SK-N-MC (cell line): ENCODE measurements around the gene ATP1A3.

Experiments used
- DNase-seq: peaks from one replicate; pipeline ENCODE4 v3.0.0-alpha.2; 2011; ENCODE audit warnings: low read depth, low spot score
- H3K27ac ChIP-seq: fragments of 200-600 bp; sonication (generic); 2 replicates; pipeline ENCODE4 v1.5.1; 2016; ENCODE audit warnings: mixed run types
- H3K36me3 ChIP-seq: fragments of 200-600 bp; sonication (generic); 2 replicates; pipeline ENCODE4 v1.6.1; 2017; ENCODE audit warnings: antibody characterized with exemption, low read length, mixed read lengths; ENCODE audit not compliant: insufficient read depth
- H3K4me3 ChIP-seq: fragments of 200-600 bp; sonication (generic); 2 replicates; pipeline ENCODE4 v1.5.1; 2016
- H3K9ac ChIP-seq: fragments of 200-600 bp; sonication (generic); 2 replicates; pipeline ENCODE4 v1.8.0; 2017; ENCODE audit warnings: mixed run types, mixed read lengths; ENCODE audit not compliant: insufficient read length
- H3K9me3 ChIP-seq: fragments of 200-600 bp; sonication (generic); 2 replicates; pipeline ENCODE4 v1.6.1; 2017; ENCODE audit warnings: low read depth, mild to moderate bottlenecking, antibody characterized with exemption, low read length, moderate library complexity, mixed read lengths
- EZH2 ChIP-seq: fragments of 200-600 bp; sonication (generic); IDR thresholded peaks from one replicate; pipeline ENCODE4 v1.6.1; 2017; ENCODE audit warnings: antibody characterized with exemption
- FOXP2 ChIP-seq: optimal IDR thresholded peaks from 2 replicates; pipeline ENCODE3; 2011; ENCODE audit warnings: mild to moderate bottlenecking, moderate library complexity; ENCODE audit not compliant: insufficient read depth; ENCODE audit errors: extremely low read length, control extremely low read depth
- POLR2AphosphoS5 ChIP-seq: IDR thresholded peaks from 2 replicates; pipeline ENCODE4 v1.6.1; 2012; ENCODE audit warnings: mild to moderate bottlenecking, low read depth, low read length, borderline replicate concordance

Gene ATP1A3

DNA sequence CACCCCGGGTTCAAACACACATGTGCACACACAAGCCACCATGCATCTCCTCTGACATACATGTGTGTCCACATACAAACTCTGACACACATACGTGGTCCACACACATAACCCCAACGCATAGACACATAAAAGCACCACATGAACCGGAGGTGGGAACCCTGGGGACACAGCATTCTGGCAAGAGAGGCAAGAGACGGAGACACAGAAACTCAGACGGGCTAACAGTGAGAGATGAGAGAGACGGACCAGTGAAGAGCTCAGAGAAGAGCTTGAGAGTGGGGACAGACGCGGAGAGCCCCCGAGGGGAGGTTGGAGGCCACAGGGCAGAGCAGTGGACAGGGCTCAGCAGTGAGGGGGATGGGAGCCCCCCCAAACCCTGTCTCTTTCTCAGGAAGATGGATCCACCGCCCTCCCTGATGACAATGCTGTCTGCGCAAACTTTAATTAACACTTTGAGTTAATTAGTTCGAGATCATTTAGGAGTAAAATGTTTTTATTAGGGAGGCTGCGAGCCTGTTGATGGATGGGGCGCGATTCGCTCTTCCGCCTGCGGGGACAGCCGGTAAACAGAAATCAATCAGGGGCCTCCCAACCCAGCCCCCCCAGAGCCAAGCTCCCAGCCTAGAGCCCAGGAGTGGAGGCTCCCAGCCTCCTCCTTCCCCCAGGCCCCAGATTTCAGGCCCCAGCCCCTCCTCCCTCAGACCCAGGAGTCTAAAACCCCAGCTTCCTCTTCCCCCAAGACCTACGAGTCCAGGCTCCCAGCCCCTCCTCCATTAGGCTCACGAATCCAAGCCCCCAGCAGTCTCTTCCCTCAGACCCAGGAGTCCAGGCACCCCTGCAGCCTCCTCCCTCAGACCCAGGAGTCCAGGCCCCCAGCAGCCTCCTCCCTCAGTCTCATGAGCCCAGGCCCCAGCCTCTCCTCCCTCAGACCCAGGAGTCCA is 56.2 kb downstream of the ATP1A3 start:
- H3K36me3 ChIP-seq = no peaks in the 10 kb centered on the region

DNA sequence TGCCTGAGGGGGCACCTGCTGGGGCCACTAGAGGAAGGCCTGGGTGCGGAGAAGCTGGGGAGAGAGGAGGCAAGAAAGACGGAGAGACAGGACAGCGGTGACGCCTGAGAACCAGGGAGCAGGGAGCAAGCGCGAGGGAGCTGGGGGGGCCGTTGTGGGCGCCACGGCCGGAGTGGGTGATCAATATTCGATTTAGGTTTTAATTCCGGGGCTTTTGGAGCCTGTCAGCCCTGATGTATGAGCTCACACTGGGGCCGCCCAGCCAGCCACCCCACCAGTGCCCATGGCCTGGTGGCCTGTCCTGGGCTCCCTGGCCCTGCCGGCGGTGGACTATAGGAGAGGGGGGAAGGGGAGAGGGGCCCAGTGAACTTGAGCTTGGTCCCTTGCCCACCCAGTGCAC is 57.1 kb downstream of the ATP1A3 start:
- Histone ChIP-seq H3K36me3 (no peaks in the 10 kb centered on the region), H3K4me3 (no peak overlapping the region), H3K27ac (peak overlapping the region; percentile 61), H3K9me3 (no peaks in the 10 kb centered on the region), H3K9ac (no peak overlapping the region)
- no peak for DNase-seq
- TF ChIP-seq POLR2AphosphoS5 (no peak), FOXP2 (no peak), EZH2 (no peak)

More for the DNA sequence above, 56.2 kb downstream of the ATP1A3 start:
- Histone ChIP-seq H3K9me3 (no peaks in the 10 kb centered on the region), H3K4me3 (no peak overlapping the region), H3K9ac (no peak overlapping the region), H3K27ac (peak overlapping the region; percentile 60)
- TF ChIP-seq FOXP2 (no peak), POLR2AphosphoS5 (no peak), EZH2 (no peak)
- DNase-seq = no peak

DNA sequence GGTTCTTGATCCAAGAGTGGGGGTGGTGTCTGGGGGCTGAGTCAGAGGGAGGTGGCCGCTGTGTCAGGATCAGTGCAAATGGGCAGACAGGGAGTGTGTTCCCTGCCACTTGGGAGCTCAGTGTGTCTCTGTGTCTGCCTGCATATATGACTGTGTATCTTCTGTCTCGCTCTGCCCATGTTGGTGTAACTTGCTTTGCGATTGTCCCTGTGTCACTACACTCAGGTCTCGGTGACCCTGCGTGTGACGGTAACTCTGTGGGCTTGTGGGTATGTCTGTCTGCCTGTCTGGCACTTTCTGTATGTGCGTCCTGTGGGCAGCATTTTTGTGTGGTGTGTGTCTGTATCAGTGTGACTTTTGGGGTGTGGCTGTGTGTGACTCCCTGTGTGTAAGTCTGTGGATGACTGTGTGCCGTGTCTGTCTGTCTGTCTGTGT is 57.6 kb downstream of the ATP1A3 start:
- no peak for TF ChIP-seq EZH2
- no peak for TF ChIP-seq POLR2AphosphoS5
- no peak for TF ChIP-seq FOXP2
- no peaks in the 10 kb centered on the region for H3K9me3 ChIP-seq
- H3K4me3 ChIP-seq = no peak overlapping the region
- H3K36me3 ChIP-seq = no peaks in the 10 kb centered on the region
- DNase-seq = no peak
- peak overlapping the region; percentile 61 for H3K27ac ChIP-seq
- no peak overlapping the region for H3K9ac ChIP-seq

DNA sequence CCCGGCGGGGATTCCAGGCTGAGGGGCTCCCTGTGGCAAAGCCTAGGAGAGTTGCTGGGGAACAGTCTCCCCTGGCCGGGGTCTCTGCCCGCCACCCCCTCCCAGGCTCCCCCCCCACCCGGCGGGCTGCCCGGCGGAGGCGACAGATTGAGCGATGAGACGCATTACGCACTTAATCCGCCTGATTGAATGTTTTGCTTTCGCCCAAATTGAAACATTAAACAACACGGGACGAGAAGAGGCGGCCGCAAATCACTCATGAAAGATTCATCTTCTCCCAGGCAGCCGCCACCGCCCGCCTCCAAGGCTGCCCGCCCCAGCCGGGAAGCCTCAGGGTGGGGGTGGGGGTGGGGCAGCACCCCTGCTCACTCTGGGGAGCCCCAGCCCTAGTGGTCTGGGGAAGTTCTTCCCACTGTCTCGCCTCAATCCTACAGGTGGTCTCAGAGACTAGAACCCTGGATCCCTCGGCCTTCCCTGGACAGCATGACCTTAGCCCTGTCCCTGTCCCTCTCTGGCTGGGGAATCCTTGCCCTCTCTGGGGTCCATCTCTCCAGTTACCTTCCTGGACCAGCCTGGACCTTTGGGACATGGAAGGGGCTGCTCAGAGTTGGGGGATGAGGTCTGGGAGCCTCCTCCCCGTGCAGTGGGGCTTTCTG is 58.1 kb downstream of the ATP1A3 start:
- peak overlapping the region; percentile 45 for H3K4me3 ChIP-seq
- H3K36me3 ChIP-seq = no peaks in the 10 kb centered on the region
- TF ChIP-seq EZH2 = no peak
- no peak for TF ChIP-seq FOXP2
- no peak for TF ChIP-seq POLR2AphosphoS5
- no peaks in the 10 kb centered on the region for H3K9me3 ChIP-seq
- H3K27ac ChIP-seq = peak overlapping the region; percentile 61; the same call in 1 of the 2 replicates
- DNase-seq = no peak
- no peak overlapping the region for H3K9ac ChIP-seq

DNA sequence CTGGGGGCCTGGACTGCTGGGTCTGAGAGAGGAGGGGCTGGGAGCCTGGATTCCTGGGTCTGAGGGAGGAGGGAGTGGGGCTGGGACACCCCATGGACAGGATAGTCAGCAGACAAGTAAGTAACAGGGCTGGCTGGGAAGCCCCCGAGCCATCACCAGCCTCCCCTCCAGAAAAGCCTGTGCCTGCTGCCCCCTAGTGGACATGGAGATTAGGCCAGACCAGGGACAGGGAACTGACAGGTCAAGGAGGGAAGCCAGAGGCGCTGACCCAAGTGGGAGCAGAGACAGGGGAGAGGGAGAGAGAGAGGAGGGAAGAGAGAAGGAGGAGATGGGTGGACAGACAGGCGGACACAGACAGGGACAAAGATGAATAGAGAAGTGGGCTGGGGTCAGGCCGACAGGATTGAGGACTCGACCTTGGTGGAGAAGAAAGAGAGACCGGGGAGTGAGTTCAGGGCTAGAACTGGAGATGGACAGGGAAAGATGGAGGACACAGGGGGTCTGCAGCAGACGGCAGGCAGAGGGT is 59.1 kb downstream of the ATP1A3 start:
- Histone ChIP-seq H3K27ac (no peak overlapping the region), H3K9ac (no peak overlapping the region), H3K36me3 (no peaks in the 10 kb centered on the region), H3K4me3 (no peak overlapping the region; the same call in 1 of the 2 replicates), H3K9me3 (no peaks in the 10 kb centered on the region)
- TF ChIP-seq POLR2AphosphoS5 = no peak
- TF ChIP-seq EZH2 = no peak
- no peak for TF ChIP-seq FOXP2
- no peak for DNase-seq

DNA sequence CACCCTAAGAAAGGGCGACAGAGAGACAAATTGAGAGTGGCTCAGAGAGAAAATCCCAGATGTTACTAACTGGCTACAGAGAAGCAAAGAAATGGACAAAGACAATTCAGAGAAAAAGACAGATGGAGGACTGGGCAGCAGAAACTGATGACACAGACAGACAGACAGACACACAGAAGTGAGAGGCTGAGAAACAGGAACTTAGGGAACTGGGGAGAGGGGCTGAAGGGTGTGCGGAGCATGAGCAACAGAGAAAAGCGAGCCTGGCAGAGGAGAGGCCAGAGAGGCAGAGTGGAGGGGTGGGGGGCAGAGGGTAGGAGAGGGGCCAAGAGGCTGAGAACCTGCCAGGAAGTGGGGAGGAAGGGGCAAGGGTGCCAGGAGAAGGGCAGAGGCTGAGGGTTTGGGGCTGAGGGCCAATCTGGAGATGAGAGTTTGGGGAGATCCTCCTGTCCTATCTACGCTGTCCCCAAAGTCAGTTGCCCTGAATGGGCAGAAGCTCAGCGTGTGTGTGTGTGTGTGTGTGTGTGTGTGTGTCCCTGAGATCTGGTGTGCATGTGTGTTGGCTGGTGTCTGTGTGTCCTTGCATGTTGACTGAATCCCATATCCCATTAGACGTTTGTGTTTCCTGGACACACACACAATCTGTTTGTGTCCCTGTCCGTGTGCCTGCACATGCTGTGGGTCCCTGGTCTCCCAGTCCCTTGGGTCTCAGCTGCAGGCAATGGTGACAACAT is 60.2 kb downstream of the ATP1A3 start:
- H3K27ac ChIP-seq = peak overlapping the region; percentile 48

DNA sequence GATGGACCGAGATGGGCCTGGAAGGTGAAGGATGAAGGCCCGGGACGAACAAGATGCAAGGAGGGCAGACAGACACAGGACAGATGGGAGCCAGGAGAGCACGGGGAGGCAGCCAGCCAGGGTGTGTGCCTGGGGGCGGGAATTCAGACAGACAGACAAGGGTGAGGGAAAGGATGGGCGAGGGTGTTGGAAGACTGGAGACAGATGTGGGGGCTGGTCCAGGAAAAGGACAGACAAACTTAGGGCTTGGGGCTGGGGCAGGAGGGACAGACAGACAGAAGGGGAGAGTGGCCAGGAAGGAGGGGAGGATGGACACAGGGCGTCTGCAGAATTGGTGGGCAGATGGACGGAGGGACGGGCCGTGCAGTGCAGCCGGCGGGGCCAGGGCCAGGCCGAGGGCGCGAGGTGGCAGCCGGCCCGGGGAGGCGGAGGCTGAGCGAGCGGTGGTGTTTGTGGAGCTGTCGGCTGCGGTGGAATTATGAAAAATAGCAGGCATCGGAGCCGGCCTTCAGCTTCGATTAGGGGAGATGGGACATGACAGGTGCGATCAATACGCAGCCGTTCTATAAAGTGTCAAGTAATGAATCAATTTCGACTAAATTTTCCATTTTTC is 61.2 kb downstream of the ATP1A3 start:
- no peak for DNase-seq
- Histone ChIP-seq H3K4me3 (no peak overlapping the region), H3K9ac (no peak overlapping the region), H3K27ac (no peak overlapping the region), H3K36me3 (no peaks in the 10 kb centered on the region), H3K9me3 (no peaks in the 10 kb centered on the region)
- TF ChIP-seq EZH2 (no peak), POLR2AphosphoS5 (no peak), FOXP2 (no peak)

More for the DNA sequence above, 60.2 kb downstream of the ATP1A3 start:
- Histone ChIP-seq H3K9ac (no peak overlapping the region), H3K4me3 (no peak overlapping the region), H3K36me3 (no peaks in the 10 kb centered on the region), H3K9me3 (no peaks in the 10 kb centered on the region)
- no peak for DNase-seq
- TF ChIP-seq FOXP2 (no peak), EZH2 (no peak), POLR2AphosphoS5 (no peak)
